ENCODE data around the gene PDHB. TPM values are rescaled to one million over a fixed set of nuclear protein-coding genes. Genes with fewer than 3 reads are reported as not detected.
"Not testable (repeated sequence)": the region's sequence is repeated elsewhere in the genome, so short reads cannot be mapped to it uniquely, and the experiment has no call there.

The PDHB gene
- total RNA-seq, 1 donor from 2014 or later, result 67.6 TPM

- no peak for TF ChIP-seq CTCF (IDR thresholded peaks at IDR 0.05; ENCODE audit: partially characterized antibody, unreplicated experiment)
- Mint-ChIP-seq H3K27ac (ENCODE audit: unreplicated experiment) (no peak overlapping the region), H3K27me3 (ENCODE audit: unreplicated experiment) (peaks cover 5% of the 10 kb centered on the region), H3K9me3 (ENCODE audit: unreplicated experiment) (no peaks in the 10 kb centered on the region), H3K36me3 (ENCODE audit: unreplicated experiment) (no peaks in the 10 kb centered on the region), H3K4me1 (ENCODE audit: low read depth, unreplicated experiment) (peaks cover 3% of the 10 kb centered on the region), H3K4me3 (ENCODE audit: unreplicated experiment) (no peak overlapping the region)
- DNase-seq, result no peak
Measured at GRCh38 chr3:58441514-58442450, 8.2 kb upstream of the PDHB start.

- not testable (repeated sequence) for H3K4me3 Mint-ChIP-seq (ENCODE audit: unreplicated experiment); H3K27me3 Mint-ChIP-seq (ENCODE audit: unreplicated experiment); H3K9me3 Mint-ChIP-seq (ENCODE audit: unreplicated experiment); H3K36me3 Mint-ChIP-seq (ENCODE audit: unreplicated experiment); H3K4me1 Mint-ChIP-seq (ENCODE audit: low read depth, unreplicated experiment); H3K27ac Mint-ChIP-seq (ENCODE audit: unreplicated experiment); DNase-seq
Measured at GRCh38 chr3:58440996-58441355, 7.3 kb upstream of the PDHB start.

GRCh38 chr3:58437276-58437675 lies 3.6 kb upstream of the PDHB start:
- not testable (repeated sequence) for H3K4me3 Mint-ChIP-seq (ENCODE audit: unreplicated experiment); H3K9me3 Mint-ChIP-seq (ENCODE audit: unreplicated experiment); H3K36me3 Mint-ChIP-seq (ENCODE audit: unreplicated experiment); DNase-seq; H3K27me3 Mint-ChIP-seq (ENCODE audit: unreplicated experiment); H3K27ac Mint-ChIP-seq (ENCODE audit: unreplicated experiment)
- H3K4me1 Mint-ChIP-seq (ENCODE audit: low read depth, unreplicated experiment), result peaks cover 10% of the 10 kb centered on the region

- H3K4me3 Mint-ChIP-seq (ENCODE audit: unreplicated experiment), result no peak overlapping the region
- H3K4me1 Mint-ChIP-seq (ENCODE audit: low read depth, unreplicated experiment), result peaks cover 8% of the 10 kb centered on the region
- H3K36me3 Mint-ChIP-seq (ENCODE audit: unreplicated experiment), result no peaks in the 10 kb centered on the region
- no peak for DNase-seq
- peaks cover 7% of the 10 kb centered on the region for H3K9me3 Mint-ChIP-seq (ENCODE audit: unreplicated experiment)
- H3K27me3 Mint-ChIP-seq (ENCODE audit: unreplicated experiment), result peaks cover 7% of the 10 kb centered on the region
- H3K27ac Mint-ChIP-seq (ENCODE audit: unreplicated experiment), result no peak overlapping the region
- TF ChIP-seq CTCF (IDR thresholded peaks at IDR 0.05; ENCODE audit: partially characterized antibody, unreplicated experiment), result no peak
Measured at GRCh38 chr3:58434990-58435389, 1.4 kb upstream of the PDHB start.

- TF ChIP-seq CTCF (IDR thresholded peaks at IDR 0.05; ENCODE audit: partially characterized antibody, unreplicated experiment), result no peak
- DNase-seq, result no peak
- H3K4me1 Mint-ChIP-seq (ENCODE audit: low read depth, unreplicated experiment), result peaks cover 8% of the 10 kb centered on the region
Measured at GRCh38 chr3:58434511-58434910, 879 bp upstream of the PDHB start.

GRCh38 chr3:58434168-58434504 lies 504 bp upstream of the PDHB start:
- H3K9me3 Mint-ChIP-seq (ENCODE audit: unreplicated experiment), result peaks cover 7% of the 10 kb centered on the region
- H3K4me1 Mint-ChIP-seq (ENCODE audit: low read depth, unreplicated experiment), result peaks cover 8% of the 10 kb centered on the region
- H3K27ac Mint-ChIP-seq (ENCODE audit: unreplicated experiment), result peak overlapping the region; percentile 8
- H3K27me3 Mint-ChIP-seq (ENCODE audit: unreplicated experiment), result peaks cover 7% of the 10 kb centered on the region
- no peak for DNase-seq
- H3K4me3 Mint-ChIP-seq (ENCODE audit: unreplicated experiment), result peak overlapping the region; percentile 74
- no peaks in the 10 kb centered on the region for H3K36me3 Mint-ChIP-seq (ENCODE audit: unreplicated experiment)
- TF ChIP-seq CTCF (IDR thresholded peaks at IDR 0.05; ENCODE audit: partially characterized antibody, unreplicated experiment), result no peak

More at GRCh38 chr3:58434511-58434910, 879 bp upstream of the PDHB start:
- Mint-ChIP-seq H3K36me3 (ENCODE audit: unreplicated experiment) (no peaks in the 10 kb centered on the region), H3K9me3 (ENCODE audit: unreplicated experiment) (peaks cover 7% of the 10 kb centered on the region), H3K27me3 (ENCODE audit: unreplicated experiment) (peaks cover 7% of the 10 kb centered on the region), H3K27ac (ENCODE audit: unreplicated experiment) (no peak overlapping the region), H3K4me3 (ENCODE audit: unreplicated experiment) (peak overlapping the region; percentile 74)
